GM19240 (cell line): ENCODE data around the gene CHRNB1.

Source experiments
- DNase-seq: peaks from one replicate; pipeline ENCODE4 v3.0.0; 2011; ENCODE audit warnings: low spot score; ENCODE audit not compliant: insufficient read length

The CHRNB1 gene

GRCh38 chr17:7437950-7438614 is 6.8 kb upstream of the CHRNB1 start:
- DNase-seq: no peak

- no peak for DNase-seq
Observed at GRCh38 chr17:7438656-7439460, 6.0 kb upstream of the CHRNB1 start.

- DNase-seq: no peak
Observed at GRCh38 chr17:7439462-7440112, 5.3 kb upstream of the CHRNB1 start, which contains the start of gene FGF11. TSS of gene FGF11 (plus strand) at chr17:7439512. CDS start at chr17:7439621, 109 bp downstream.

GRCh38 chr17:7440113-7440833 is 4.6 kb upstream of the CHRNB1 start:
- no peak for DNase-seq

- no peak for DNase-seq
Observed at GRCh38 chr17:7440834-7441195, 4.0 kb upstream of the CHRNB1 start.

- DNase-seq: no peak
Observed at GRCh38 chr17:7441266-7441665, 3.6 kb upstream of the CHRNB1 start.

- no peak for DNase-seq
Observed at GRCh38 chr17:7442142-7442541, 2.7 kb upstream of the CHRNB1 start.

GRCh38 chr17:7443499-7444485 is 1.1 kb upstream of the CHRNB1 start:
- no peak for DNase-seq

GRCh38 chr17:7445619-7445968 is 733 bp downstream of the CHRNB1 start:
- DNase-seq: no peak

GRCh38 chr17:7448461-7448860 is 3.6 kb downstream of the CHRNB1 start:
- DNase-seq: no peak

- DNase-seq: no peak
Observed at GRCh38 chr17:7459961-7460545, 15.2 kb downstream of the CHRNB1 start.

GRCh38 chr17:7460850-7461660 is 16.2 kb downstream of the CHRNB1 start:
- DNase-seq: no peak

GRCh38 chr17:7462474-7463371 is 17.9 kb downstream of the CHRNB1 start:
- DNase-seq: no peak

- DNase-seq: no peak
Observed at GRCh38 chr17:7463372-7463846, 18.5 kb downstream of the CHRNB1 start.

GRCh38 chr17:7464081-7464480 is 19.2 kb downstream of the CHRNB1 start:
- DNase-seq: no peak

- DNase-seq: no peak
Observed at GRCh38 chr17:7465597-7466275, 20.9 kb downstream of the CHRNB1 start.

GRCh38 chr17:7466318-7466638 is 21.4 kb downstream of the CHRNB1 start:
- DNase-seq: no peak
